Measurements from ENCODE around the gene ANOS1.
"Not testable (repeated sequence)": the region's sequence is repeated elsewhere in the genome, so short reads cannot be mapped to it uniquely, and the experiment has no call there.

Gene ANOS1

DNA sequence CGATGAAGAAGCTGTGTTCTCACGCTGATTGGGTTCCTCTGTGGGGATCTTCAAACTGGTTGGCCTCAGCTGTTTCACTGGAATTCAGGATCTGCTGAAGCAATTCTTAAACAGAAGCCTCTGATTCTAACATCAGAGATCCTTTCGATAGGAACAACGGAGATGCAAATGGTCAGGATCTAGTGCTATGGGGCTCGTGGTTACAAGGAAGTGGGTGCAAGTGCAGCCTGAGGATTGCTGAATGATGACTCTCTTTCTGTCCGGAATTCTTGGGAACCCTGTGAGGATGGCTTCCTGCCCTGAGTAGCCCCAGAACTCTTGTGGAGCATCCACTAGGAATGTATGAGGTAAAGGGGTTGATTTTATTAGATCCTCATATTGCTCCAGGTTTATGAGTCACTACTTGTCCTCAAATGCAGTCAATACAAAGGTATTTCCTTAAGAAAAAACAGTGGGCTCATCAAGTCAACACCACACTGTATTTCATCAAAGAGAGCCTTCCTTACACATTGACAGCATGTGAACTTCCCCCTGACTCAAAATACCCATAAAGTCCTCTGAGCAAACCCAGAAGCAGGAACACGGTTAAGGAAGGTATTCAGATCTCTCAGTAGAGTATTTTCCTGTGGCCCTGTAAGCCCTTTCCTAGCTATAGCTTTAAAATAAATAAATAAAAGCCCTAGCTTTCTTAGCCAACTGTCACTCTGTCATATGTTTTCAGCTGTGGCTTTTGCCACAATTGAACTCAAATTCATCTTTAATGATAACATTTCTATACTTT lies 25.9 kb upstream of the ANOS1 start:
- not testable (repeated sequence) for H3K4me2 ChIP-seq (ENCODE audit: low read depth, low read length); H3K79me2 ChIP-seq (ENCODE audit: low read length); H3K36me3 ChIP-seq (replicated peaks; ENCODE audit: insufficient read depth, low read length); H3K9me3 ChIP-seq (replicated peaks; ENCODE audit: insufficient read depth, low read length); H3K9me2 ChIP-seq (replicated peaks; ENCODE audit: insufficient read depth, low read length); H3K27me3 ChIP-seq (replicated peaks; ENCODE audit: insufficient read depth, low read length); DNase-seq; H3K4me3 ChIP-seq (ENCODE audit: low read length); H3F3A ChIP-seq (ENCODE audit: insufficient read depth, low read length); H2AFZ ChIP-seq (ENCODE audit: low read length); H3K4me1 ChIP-seq (ENCODE audit: low read length); H3K27ac ChIP-seq (ENCODE audit: low read length); H4K20me1 ChIP-seq (ENCODE audit: insufficient read depth, low read length); H3K9ac ChIP-seq (ENCODE audit: low read length)

DNA sequence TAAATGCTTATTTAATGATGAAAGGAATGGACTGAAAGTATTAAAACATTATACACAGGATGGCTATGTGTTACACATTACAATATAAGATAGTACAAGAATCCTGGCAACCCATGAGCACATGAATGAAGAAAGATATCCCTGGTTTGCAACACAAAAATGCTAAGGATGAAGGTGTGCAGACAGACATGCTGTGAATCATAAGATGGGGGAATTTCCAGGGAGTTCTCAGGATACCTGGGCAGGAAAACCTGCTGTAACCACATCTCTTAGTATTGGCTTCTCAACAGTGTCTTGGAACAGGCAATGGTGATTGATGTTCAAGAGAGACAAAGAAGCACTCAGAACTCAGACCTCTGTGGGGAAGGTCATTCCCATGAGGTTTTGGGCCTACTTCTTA lies 23.9 kb upstream of the ANOS1 start:
- Histone ChIP-seq H3K27ac (ENCODE audit: low read length) (no peak overlapping the region), H3K9me2 (replicated peaks; ENCODE audit: insufficient read depth, low read length) (no peaks in the 10 kb centered on the region), H3K36me3 (replicated peaks; ENCODE audit: insufficient read depth, low read length) (no peaks in the 10 kb centered on the region), H3K4me1 (ENCODE audit: low read length) (no peaks in the 10 kb centered on the region), H3K4me3 (ENCODE audit: low read length) (no peak overlapping the region), H3K9ac (ENCODE audit: low read length) (no peak overlapping the region), H3K9me3 (replicated peaks; ENCODE audit: insufficient read depth, low read length) (no peaks in the 10 kb centered on the region), H4K20me1 (ENCODE audit: insufficient read depth, low read length) (no peaks in the 10 kb centered on the region), H2AFZ (ENCODE audit: low read length) (no peak overlapping the region), H3K27me3 (replicated peaks; ENCODE audit: insufficient read depth, low read length) (no peaks in the 10 kb centered on the region), H3K79me2 (ENCODE audit: low read length) (no peaks in the 10 kb centered on the region), H3K4me2 (ENCODE audit: low read depth, low read length) (no peak overlapping the region), H3F3A (ENCODE audit: insufficient read depth, low read length) (no peaks in the 10 kb centered on the region)
- no peak for DNase-seq
- TF ChIP-seq CTCF (IDR thresholded peaks at IDR 0.05; ENCODE audit: low read length): no peak
- no peak for TF ChIP-seq EZH2phosphoT487 (IDR thresholded peaks at IDR 0.05; ENCODE audit: low read length)
- TF ChIP-seq EZH2 (optimal IDR thresholded peaks at IDR 0.05; ENCODE audit: low read depth, low read length): no peak

DNA sequence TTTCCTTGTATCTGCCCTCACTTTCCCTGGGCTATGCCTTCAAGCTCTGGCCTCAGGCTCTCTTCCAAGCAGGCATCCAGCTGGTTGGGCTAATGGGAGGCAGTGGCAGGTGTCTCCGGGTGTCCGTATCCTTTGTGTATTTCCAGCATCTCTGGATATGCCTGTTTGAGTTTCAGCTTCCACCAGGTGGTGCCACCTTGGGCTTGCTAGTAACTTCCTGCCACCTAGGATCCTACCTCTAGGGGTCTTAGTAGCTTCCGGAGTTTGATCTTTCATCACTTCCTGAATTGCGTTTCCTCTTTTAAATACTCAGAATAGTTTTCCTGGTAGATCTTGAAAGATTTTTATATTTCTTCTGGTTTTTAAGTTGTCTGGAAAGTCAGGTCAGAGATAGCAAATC lies 23.2 kb upstream of the ANOS1 start:
- no peaks in the 10 kb centered on the region for H3K79me2 ChIP-seq (ENCODE audit: low read length)
- H3K4me1 ChIP-seq (ENCODE audit: low read length): no peaks in the 10 kb centered on the region
- no peaks in the 10 kb centered on the region for H4K20me1 ChIP-seq (ENCODE audit: insufficient read depth, low read length)
- H3K27ac ChIP-seq (ENCODE audit: low read length): no peak overlapping the region
- no peak for TF ChIP-seq EZH2phosphoT487 (IDR thresholded peaks at IDR 0.05; ENCODE audit: low read length)
- no peak for TF ChIP-seq CTCF (IDR thresholded peaks at IDR 0.05; ENCODE audit: low read length)
- TF ChIP-seq EZH2 (optimal IDR thresholded peaks at IDR 0.05; ENCODE audit: low read depth, low read length): no peak
- no peaks in the 10 kb centered on the region for H3K27me3 ChIP-seq (replicated peaks; ENCODE audit: insufficient read depth, low read length)
- DNase-seq: no peak
- no peak overlapping the region for H3K4me3 ChIP-seq (ENCODE audit: low read length)
- no peaks in the 10 kb centered on the region for H3K9me2 ChIP-seq (replicated peaks; ENCODE audit: insufficient read depth, low read length)
- H3K9ac ChIP-seq (ENCODE audit: low read length): no peak overlapping the region
- no peaks in the 10 kb centered on the region for H3K36me3 ChIP-seq (replicated peaks; ENCODE audit: insufficient read depth, low read length)
- no peak overlapping the region for H2AFZ ChIP-seq (ENCODE audit: low read length)
- no peak overlapping the region for H3K4me2 ChIP-seq (ENCODE audit: low read depth, low read length)
- no peaks in the 10 kb centered on the region for H3F3A ChIP-seq (ENCODE audit: insufficient read depth, low read length)
- no peaks in the 10 kb centered on the region for H3K9me3 ChIP-seq (replicated peaks; ENCODE audit: insufficient read depth, low read length)

DNA sequence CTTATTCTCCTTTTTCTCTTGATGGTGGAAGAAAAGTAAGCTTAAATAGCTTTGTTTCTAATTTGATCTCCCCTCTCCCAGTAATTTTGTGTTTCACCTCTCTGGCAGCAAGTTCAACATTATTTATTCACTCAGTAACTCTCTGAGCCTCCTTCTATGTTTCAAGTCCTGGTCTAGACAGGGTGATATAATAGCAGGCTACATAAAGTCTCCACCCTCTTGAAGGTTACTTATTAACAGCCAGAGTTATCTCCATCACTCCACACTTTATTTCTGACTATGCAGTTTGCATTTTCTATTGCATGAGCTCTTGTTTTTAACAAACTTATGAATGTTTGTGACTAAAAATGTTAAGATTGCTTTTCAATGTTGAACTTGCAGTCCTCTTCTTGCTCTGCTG lies 17.8 kb upstream of the ANOS1 start:
- Histone ChIP-seq H3K4me3 (ENCODE audit: low read length) (no peak overlapping the region), H3K79me2 (ENCODE audit: low read length) (no peaks in the 10 kb centered on the region), H3K27ac (ENCODE audit: low read length) (no peak overlapping the region), H2AFZ (ENCODE audit: low read length) (no peak overlapping the region), H3K36me3 (replicated peaks; ENCODE audit: insufficient read depth, low read length) (no peaks in the 10 kb centered on the region), H4K20me1 (ENCODE audit: insufficient read depth, low read length) (no peaks in the 10 kb centered on the region), H3K4me2 (ENCODE audit: low read depth, low read length) (no peak overlapping the region), H3F3A (ENCODE audit: insufficient read depth, low read length) (no peaks in the 10 kb centered on the region), H3K4me1 (ENCODE audit: low read length) (no peaks in the 10 kb centered on the region), H3K9me3 (replicated peaks; ENCODE audit: insufficient read depth, low read length) (no peaks in the 10 kb centered on the region), H3K27me3 (replicated peaks; ENCODE audit: insufficient read depth, low read length) (no peaks in the 10 kb centered on the region), H3K9me2 (replicated peaks; ENCODE audit: insufficient read depth, low read length) (no peaks in the 10 kb centered on the region), H3K9ac (ENCODE audit: low read length) (no peak overlapping the region)
- TF ChIP-seq CTCF (IDR thresholded peaks at IDR 0.05; ENCODE audit: low read length): no peak
- TF ChIP-seq EZH2 (optimal IDR thresholded peaks at IDR 0.05; ENCODE audit: low read depth, low read length): no peak
- no peak for TF ChIP-seq EZH2phosphoT487 (IDR thresholded peaks at IDR 0.05; ENCODE audit: low read length)
- DNase-seq: no peak
